GM18526 (cell line): ENCODE measurements around the gene RAD50.

ENCODE experiments used
- POLR2A ChIP-seq: IDR thresholded peaks from 3 replicates; pipeline ENCODE4 v1.6.1; 2011; ENCODE audit not compliant: insufficient read length; ENCODE audit errors: extremely low read depth

The RAD50 gene

DNA sequence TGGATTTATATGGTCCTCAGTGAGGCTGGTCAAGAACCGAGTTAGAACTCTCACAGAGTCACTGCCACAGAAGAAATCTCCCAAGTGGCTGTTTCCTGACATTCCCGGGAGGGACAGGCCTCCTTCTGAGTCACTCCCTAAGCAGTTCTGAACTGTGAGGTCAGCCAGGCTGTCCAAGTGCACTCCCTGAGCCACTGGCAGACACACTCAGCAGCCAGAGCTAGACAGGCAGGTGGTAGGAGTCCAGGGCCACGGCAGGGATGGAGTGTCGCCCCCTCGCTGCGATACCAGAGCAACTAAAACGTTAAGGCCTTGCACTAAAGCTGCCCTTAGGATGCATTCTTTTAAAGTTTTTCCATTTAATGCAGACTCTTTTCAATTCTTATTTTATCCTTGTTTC is 120.4 kb downstream of the RAD50 start:
- no peak for TF ChIP-seq POLR2A

DNA sequence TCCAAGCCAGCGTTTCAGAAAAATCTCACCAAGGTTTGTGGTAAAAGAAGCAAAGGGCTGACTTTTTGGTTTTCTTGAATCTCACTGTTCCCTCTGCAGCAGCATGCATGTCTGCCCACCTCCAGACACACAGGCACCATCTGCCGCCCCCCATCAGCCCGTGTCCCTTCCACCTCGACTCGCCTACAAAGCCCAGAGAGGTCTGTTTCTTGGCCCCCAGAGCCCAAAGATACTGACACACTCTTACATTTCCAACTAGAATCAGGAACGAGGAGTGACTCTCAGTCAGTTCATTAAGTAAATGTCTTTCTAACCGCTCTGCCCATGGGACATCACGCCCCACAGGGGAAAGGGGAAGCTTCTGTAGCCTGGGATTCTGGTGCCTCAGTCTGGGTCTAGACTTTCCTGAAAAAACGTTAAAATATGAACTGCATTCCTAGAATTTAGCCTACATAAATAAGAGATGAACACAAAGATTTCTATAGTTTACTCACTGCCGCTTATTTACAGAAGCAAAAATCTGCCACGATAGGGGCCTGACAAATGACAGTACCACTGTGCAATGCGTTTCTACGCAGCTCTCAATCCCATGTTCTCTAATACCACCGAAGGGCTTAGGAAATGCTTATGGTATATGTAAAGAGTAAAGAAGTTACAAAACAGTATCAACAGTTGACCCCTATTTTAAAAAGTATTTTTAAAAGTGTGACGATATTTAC is 121.1 kb downstream of the RAD50 start:
- TF ChIP-seq POLR2A, result no peak

DNA sequence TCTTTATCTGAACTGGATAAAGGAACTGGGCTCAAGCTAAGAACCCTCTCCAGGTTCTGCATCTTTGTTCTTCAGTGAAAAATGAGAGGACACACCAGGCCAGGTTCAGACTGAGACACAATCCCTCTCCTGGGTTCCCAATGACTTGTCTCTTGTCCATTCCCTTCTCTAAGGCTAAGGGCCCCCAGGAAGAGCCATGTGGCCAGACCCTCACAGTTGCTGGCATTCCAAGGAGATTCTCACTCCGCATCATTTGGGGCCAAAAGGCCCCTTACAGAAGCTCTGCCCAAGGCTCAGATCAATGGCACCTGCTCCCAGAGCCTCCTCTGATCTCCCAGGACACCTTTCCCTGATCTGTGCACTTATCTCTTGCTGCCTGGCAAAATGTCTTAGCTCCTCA is 122.0 kb downstream of the RAD50 start:
- no peak for TF ChIP-seq POLR2A

DNA sequence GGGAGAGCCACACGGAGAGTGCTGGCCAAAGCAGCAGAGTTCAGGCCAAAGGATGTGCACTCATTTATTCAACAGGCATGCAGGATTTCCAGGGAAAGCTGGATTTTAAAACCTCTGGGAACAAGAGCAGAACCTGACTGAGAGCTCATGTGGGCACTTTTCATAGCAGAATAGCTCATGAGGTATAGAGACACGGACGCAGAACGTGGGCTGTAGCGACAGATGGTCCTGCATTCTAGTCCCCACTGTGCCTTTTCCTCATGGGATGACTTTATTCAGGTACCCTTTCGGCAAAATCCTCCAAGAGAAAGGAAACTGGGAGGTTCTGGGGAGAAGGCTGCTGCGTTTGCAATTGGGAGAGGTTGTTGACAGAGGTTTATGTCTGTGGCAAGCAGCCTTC is 122.4 kb downstream of the RAD50 start:
- no peak for TF ChIP-seq POLR2A

DNA sequence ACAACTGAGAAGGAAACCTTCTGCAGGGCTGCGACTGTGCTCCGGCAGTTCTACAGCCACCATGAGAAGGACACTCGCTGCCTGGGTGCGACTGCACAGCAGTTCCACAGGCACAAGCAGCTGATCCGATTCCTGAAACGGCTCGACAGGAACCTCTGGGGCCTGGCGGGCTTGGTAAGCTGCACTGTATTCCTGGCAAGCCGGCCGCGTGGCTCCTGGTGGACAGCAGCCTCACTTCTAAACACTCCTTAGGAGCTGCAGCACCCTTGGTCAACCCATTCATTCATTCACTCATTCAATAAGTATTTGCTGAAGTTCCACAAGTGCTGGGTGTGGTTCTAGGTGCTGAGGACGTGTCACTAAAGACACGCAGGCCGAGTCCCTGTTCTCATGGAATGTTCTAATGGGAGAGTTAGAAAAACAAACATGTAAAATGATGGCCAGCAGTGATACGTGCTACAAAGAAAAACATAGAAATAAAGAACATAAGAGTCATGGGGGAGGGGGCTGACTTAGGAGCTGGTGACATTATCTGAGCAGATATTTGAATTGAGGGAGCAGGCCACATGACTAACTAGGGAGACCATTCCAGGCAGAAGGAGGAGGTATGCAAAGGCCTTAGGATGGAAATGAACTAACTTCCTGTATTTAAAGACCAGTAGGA is 123.1 kb downstream of the RAD50 start:
- TF ChIP-seq POLR2A, result no peak

DNA sequence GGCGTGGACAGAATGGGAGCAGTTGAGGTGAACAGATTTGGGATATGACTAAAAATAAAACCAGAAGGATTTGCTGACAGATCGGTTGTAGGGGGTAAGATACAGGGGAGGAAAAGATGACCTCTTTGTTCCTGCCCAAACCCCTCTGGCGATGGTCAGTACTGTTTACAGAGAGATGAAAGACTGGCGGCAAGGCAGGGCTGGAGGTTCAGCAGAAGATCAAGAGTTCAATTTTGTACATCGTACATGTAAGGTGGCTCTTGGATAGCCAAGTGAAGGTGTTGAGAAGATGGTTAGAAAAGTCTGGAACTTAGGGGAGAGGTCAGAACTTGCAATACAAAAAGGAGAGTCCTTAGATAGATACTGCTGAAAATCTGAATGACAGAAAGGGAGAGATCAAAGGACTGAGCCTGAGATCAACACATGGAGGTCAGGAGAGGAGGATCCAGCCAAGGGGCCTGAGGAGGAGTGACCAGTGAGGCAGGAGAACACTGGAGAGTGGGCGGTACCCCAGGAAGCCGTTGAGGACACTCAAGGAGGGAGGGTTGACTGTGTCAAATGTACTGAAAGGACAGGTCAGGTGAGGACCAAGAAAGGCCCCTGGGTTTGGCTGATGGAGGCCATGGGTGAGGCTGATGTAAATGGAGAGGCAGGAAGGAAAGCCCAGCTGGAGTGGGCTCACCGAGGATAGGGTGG is 124.2 kb downstream of the RAD50 start:
- no peak for TF ChIP-seq POLR2A

DNA sequence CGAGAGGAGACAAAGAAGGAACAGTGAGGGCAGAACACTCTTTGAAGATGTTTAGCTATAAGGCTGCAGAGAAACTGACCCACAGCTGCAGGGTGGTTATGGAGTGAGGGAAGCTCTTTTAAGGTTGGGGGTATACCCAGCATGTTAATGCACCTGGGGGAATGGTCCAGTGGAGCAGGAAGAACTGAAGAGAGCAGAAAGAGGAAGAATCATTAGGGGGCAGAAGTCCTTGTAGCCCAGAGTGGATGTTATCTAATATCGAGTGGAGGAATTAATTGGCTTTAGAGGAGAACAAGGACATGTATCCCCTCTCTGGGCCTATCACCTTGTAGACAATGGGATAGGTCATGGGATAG is 124.7 kb downstream of the RAD50 start:
- TF ChIP-seq POLR2A, result no peak

DNA sequence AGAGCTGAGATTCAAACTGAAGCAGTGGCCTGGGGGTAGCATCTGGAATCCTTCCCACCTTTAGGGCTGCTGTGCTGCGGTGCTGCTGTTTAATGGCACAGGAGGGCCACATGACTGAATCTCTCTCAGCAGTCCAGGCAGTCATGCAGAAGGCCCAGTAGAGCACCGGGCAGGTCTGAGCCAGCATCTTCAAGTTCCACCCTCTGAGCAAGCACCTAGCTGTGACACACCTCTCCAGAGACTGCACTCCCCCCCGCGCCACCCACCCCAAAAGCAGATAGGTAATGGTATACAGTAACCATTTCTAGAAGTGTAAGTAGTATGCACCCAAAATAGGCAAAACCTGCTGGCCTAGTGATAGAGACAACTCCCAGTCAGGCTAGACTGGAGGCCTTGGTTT is 125.2 kb downstream of the RAD50 start:
- no peak for TF ChIP-seq POLR2A

DNA sequence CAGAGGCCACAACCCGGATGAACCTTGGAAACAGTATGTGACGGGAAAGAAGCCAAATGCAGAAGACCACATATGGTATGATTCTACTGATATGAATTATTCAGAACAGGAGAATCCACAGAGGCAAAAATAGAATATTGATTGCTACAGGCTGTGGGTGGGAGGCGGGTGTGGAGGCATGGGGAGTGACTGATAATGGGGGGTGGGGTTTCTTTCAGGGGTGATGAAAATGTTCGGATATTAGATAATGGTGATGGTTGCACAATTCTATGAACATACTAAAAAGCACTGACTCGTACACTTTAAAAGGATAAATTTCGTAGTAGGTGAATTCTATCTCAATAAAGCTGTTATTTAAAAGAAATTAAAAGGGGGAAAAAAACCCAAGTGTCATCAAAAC is 127.7 kb downstream of the RAD50 start:
- TF ChIP-seq POLR2A, result no peak

DNA sequence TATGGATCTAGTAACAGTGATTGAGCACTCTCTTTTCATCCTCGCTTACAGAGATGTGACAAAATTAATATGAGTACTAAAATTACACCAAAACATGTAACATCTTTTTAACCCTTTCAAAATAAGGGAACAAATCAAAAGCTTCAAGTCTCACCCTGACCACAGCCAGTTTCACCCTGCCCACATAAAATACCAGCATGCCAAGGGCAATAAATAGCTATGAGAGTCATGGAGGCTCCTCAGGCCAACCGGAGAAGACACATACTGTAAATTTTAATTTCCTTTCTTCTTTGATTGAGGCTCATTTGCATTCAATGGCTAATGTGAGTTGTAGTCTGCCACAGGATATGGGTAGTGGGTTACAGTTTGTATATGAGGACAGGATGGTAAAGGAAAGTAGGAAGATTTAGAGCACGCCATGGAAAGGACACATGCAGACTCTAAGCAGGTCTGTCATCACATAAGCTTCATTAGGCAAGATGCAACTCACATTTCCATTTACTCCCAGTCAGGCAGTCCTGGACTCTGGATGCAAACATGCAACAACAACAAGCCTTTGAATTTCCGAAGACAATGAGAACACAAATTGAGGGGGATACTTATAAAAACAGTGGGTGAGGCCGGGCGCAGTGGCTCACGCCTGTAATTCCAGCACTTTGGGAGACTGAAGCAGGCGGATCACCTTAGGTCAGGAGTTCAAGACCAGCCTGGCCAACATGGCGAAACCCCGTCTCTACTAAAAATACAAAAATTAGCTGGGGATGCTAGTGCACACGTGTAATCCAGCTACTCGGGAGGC is 128.3 kb downstream of the RAD50 start:
- no peak for TF ChIP-seq POLR2A

DNA sequence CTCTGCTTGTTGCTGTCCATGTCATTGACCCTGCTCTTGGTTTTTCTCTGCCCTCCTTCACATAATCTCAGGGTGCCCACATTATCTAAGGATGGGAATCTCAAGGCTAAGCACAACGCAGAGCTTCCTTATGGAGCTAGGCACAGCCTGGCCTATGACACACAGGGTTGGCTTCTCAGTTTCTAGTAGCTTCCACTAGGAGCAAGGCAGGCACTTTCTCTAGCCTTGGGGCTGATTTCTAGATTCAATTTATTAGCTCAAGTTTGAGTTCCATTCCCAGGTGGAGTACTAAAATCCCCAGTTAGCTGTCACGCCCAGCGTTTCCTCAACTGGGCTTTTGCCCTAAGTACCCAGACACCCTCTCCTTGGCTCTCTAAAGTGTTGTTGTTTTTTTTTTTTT is 129.4 kb downstream of the RAD50 start:
- no peak for TF ChIP-seq POLR2A

DNA sequence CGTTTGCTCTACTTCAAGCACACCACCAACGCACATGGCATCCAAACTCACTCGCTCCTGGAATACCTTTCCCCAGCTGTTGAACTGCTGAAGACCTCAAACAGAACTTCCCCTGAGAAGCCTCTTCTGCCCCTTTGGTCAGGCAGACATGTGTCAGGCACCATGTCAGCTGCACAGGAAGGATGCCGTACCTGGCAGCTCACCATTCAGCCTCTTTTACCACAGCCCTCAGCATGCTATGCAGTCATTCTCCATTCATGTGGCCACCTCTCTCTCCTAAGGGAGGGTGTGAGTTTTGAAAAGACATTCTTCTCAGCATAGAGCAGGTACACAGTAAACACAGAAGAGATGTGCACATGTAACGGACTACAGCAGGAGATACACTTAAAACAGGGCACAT is 131.2 kb downstream of the RAD50 start:
- TF ChIP-seq POLR2A, result no peak

DNA sequence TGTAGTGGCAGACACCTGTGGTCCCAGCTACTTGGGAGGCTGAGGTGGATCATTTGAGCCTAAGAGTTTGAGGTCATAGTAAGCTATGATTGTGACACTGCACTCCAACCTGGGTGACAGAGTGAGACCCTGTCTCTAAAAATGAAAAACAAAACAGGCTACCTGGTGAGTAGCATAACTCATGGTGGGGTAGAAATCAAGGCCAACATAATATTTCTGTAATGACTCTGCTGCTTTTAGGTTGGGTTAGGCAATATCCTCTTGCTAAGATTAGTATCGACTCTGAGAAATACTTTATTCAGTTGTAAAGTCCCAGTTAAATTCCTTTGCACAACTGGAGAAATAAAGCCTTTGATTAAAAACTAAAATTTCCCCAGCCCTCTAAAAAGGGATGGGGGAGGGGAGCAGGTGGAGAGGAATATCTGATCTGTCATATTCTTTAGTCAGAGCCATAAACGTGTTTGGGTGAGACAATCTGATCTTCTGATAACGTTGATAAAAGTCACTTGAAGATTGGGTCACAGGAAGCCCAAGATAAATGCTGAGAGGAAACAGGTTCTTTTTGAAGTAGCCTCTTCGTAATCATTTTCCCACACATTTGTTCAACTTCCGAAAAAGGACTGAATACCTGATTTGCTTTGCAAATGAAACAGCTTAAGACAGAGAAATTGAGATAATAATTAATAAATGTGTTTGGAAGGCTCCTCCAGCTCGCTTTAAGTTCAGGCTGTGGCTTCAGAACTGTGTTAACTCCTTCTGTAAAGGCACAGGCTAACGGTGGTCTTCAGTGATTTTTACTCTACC is 132.0 kb downstream of the RAD50 start:
- peak; percentile 27 for TF ChIP-seq POLR2A

DNA sequence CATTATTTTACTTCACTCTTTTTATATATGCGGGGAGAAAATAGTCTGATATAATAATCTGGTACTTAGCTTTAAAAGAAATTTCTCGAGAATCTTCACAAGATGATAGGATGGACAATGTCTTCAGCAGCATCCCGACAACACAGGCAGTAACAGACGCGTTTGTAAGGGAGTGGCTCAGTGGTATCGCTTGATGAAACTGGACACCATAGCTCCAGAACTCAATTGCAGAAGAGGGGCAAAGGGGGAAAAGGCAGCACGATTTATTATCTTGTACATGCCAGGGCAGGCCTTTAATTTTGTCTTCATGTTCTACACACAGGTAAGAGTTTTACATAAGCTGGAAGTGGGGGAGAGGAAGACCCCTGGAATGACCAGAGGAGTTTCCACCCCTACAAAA is 132.7 kb downstream of the RAD50 start:
- no peak for TF ChIP-seq POLR2A

DNA sequence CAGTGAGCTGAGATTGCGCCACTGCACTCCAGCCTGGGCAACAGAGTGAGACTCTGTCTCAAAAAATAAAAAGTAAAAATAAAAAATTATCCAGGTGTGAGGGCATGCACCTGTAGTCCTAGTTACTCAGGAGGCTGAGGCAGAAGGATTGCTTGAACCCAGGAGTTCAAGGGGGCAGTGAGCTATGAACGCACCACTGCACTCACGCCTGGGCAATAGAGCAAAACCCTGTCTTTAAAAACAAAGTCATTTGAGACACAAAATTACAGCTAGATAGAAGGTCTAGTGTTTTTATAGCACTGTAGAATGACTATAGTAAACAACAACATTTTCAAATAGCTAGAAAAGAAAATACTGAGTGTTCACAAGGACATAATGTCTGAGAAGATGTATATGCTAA is 133.4 kb downstream of the RAD50 start:
- TF ChIP-seq POLR2A, result no peak

DNA sequence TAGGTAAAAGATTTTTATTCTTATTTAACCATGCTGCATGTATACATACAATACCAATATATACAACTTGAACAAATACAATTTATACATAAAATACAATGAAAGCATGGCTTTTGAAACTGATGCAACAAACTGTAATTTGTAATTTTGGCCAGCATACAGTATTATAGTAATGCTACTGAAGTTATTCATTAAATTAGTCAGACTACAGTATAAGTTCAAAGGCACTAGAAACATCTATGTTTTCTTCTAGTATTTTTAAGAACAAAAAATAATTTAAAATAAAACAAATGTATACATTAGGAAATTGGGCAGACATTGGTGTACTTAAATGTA is 135.8 kb downstream of the RAD50 start:
- TF ChIP-seq POLR2A, result no peak
